ENCODE data around the gene CS.

GRCh38 chr12:56338308-56339157 is 38.4 kb upstream of the CS start, which contains the start of gene IL23A:
- TF ChIP-seq EZH2 (IDR thresholded peaks at IDR 0.05; ENCODE audit: borderline replicate concordance, low read length) (no peak), CTCF (conservative IDR thresholded peaks at IDR 0.05 in 1 of 2, IDR thresholded peaks at IDR 0.05 in 1 of 2; ENCODE audit: extremely low read depth in 1 of 2, insufficient read depth in 1 of 2, low read depth in 1 of 2, low read length in 2 of 2) (no peak)
